HCT116 (cell line): ENCODE results near the gene SLC16A4. TPM values are rescaled to one million over a fixed set of nuclear protein-coding genes. Genes with fewer than 3 reads are reported as not detected.
A peak's percentile ranks its signal among the peaks of the same experiment; 100 is the strongest.

Experiments
- ATAC-seq: fragments of 200-7000 bp; cut with Tn5 transposase; 2 replicates; pipeline ENCODE4 v1.9.1; 2020; ENCODE audit warnings: mild to moderate bottlenecking, moderate library complexity
- BruUV-seq: library from RNA; stranded (reverse); fragments of 400-500 nt; replicated peaks from 2 replicates; lab custom pipeline; 2021; lab: Mats Ljungman, UMichigan
- CTCF ChIA-PET: fragments of 300-600 bp; sonication (Branson Sonifier 250); formaldehyde crosslinking; loops from one replicate; lab custom pipeline; 2021; ENCODE audit warnings: antibody characterized with exemption; lab: Charles Lee
- POLR2A ChIA-PET: fragments of 300-600, 350-600 bp; sonication (Branson Sonifier 250); formaldehyde crosslinking; loops from one replicate; lab custom pipeline; 2021; ENCODE audit warnings: antibody characterized with exemption; lab: Charles Lee
- RAD21 ChIA-PET, 2 experiments: fragments of 300-600 bp; sonication (Branson Sonifier 250); formaldehyde crosslinking; loops; one replicate each; lab custom pipeline; 2023; ENCODE audit warnings: low total read pairs in 2 of 2; ENCODE audit not compliant: uncharacterized antibody in 2 of 2, unreplicated experiment in 2 of 2, low non-redundant PET in 1 of 2; lab: Charles Lee
- DNase-seq: peaks from one replicate; pipeline ENCODE4 v3.0.0-alpha.2; 2010; ENCODE audit warnings: low read depth, low spot score
- H2AFZ ChIP-seq: fragments of 200-600 bp; shearing (Covaris generic), sonication (generic); 2 replicates; pipeline ENCODE4 v1.6.1; 2017; ENCODE audit warnings: low read depth, mixed run types, mixed read lengths, antibody characterized with exemption, low read length; ENCODE audit not compliant: poor library complexity, severe bottlenecking
- H3K27ac ChIP-seq: 2 replicates; pipeline ENCODE4 v1.5.1; 2012; ENCODE audit warnings: low read depth, low read length
- H3K27me3 ChIP-seq: fragments of 200-600 bp; sonication (generic); 2 replicates; pipeline ENCODE4 v1.6.1; 2016; ENCODE audit warnings: mixed run types, low read length, mixed read lengths; ENCODE audit not compliant: insufficient read depth
- H3K36me3 ChIP-seq, 2 experiments: fragments of 200-500 bp in 1 of 2; fragments of 200-600 bp in 1 of 2; sonication (Bioruptor generic) in 1 of 2; sonication (generic) in 1 of 2; 2 replicates each; pipeline versions ENCODE4 v1.5.1 to v1.6.1; 2014 to 2016; ENCODE audit warnings: low read length in 2 of 2, inconsistent platforms in 1 of 2, mixed read lengths in 1 of 2, mixed run types in 1 of 2; ENCODE audit not compliant: insufficient read depth in 2 of 2, control insufficient read depth in 1 of 2
- H3K4me1 ChIP-seq, 2 experiments: fragments of 200-600 bp in 1 of 2; sonication (generic) in 1 of 2; 2 replicates each; pipeline versions ENCODE4 v1.5.1 to v1.6.1; 2012 to 2017; ENCODE audit warnings: low read length in 2 of 2, inconsistent platforms in 1 of 2, mild to moderate bottlenecking in 1 of 2, mixed read lengths in 1 of 2, mixed run types in 1 of 2, moderate library complexity in 1 of 2; ENCODE audit not compliant: insufficient read depth in 2 of 2, control insufficient read depth in 1 of 2
- H3K4me2 ChIP-seq: fragments of 200-600 bp; sonication (generic); 2 replicates; pipeline ENCODE4 v1.6.1; 2017; ENCODE audit warnings: mixed run types, low read length, mixed read lengths
- H3K4me3 ChIP-seq, 2 experiments: fragments of 200-600 bp in 1 of 2; sonication (generic) in 1 of 2; replicated peaks in 1 of 2; 2 replicates each; pipeline ENCODE4 v1.5.1; 2011 to 2016; ENCODE audit warnings: low read length in 2 of 2, control low read depth in 1 of 2, low read depth in 1 of 2, mild to moderate bottlenecking in 1 of 2, mixed read lengths in 1 of 2, mixed run types in 1 of 2
- H3K79me2 ChIP-seq: fragments of 200-600 bp; sonication (generic); 2 replicates; pipeline ENCODE4 v1.6.1; 2017; ENCODE audit warnings: mild to moderate bottlenecking, mixed run types, low read length, moderate library complexity, mixed read lengths; ENCODE audit not compliant: insufficient read depth
- H3K9ac ChIP-seq: fragments of 200-600 bp; sonication (generic); 2 replicates; pipeline ENCODE4 v1.6.1; 2016; ENCODE audit warnings: low read length, mixed read lengths
- H3K9me2 ChIP-seq: fragments of 200-600 bp; sonication (generic), shearing (Covaris generic); 2 replicates; pipeline ENCODE4 v1.6.1; 2017; ENCODE audit warnings: mixed run types, mild to moderate bottlenecking, moderate library complexity; ENCODE audit not compliant: insufficient read depth
- H3K9me3 ChIP-seq, 2 experiments: fragments of 200-500 bp in 1 of 2; fragments of 200-600 bp in 1 of 2; sonication (Bioruptor generic) in 1 of 2; sonication (generic) in 1 of 2; 2 replicates each; pipeline ENCODE4 v1.6.1; 2014 to 2017; ENCODE audit warnings: low read length in 2 of 2, mixed read lengths in 2 of 2, inconsistent platforms in 1 of 2, low read depth in 1 of 2, mild to moderate bottlenecking in 1 of 2, mixed run types in 1 of 2, moderate library complexity in 1 of 2; ENCODE audit not compliant: control insufficient read depth in 1 of 2, insufficient read depth in 1 of 2
- H4K20me1 ChIP-seq: fragments of 200-600 bp; sonication (generic), shearing (Covaris generic); 2 replicates; pipeline ENCODE4 v1.6.1; 2017; ENCODE audit warnings: mixed run types, mild to moderate bottlenecking, moderate library complexity; ENCODE audit not compliant: insufficient read depth
- CEBPB ChIP-seq: IDR thresholded peaks from 2 replicates; pipeline ENCODE4 v1.6.1; 2012; ENCODE audit warnings: low read depth
- FOSL1 ChIP-seq: IDR thresholded peaks from 2 replicates; pipeline ENCODE4 v1.6.1; 2012; ENCODE audit warnings: low read depth
- REST ChIP-seq: IDR thresholded peaks from 2 replicates; pipeline ENCODE4 v1.6.1; 2012; ENCODE audit warnings: low read depth
- SRF ChIP-seq: IDR thresholded peaks from 2 replicates; pipeline ENCODE4 v1.6.1; 2012; ENCODE audit warnings: low read depth
- TCF7L2 ChIP-seq: IDR thresholded peaks from 2 replicates; pipeline ENCODE4 v1.7.0; 2011; ENCODE audit warnings: borderline replicate concordance, inconsistent platforms; ENCODE audit not compliant: insufficient read depth, insufficient read length; ENCODE audit errors: extremely low read depth
- intact Hi-C: fragments of 100-400 bp; cut with micrococcal nuclease; formaldehyde crosslinking; loops from 2 replicates; pipeline ENCODE4 v1.10.0; 2022
- total RNA-seq: library from RNA; stranded (reverse); gene quantifications from one replicate; pipeline ENCODE4 v1.2.1, GENCODE V29; 2021; ENCODE audit not compliant: unreplicated experiment

Gene SLC16A4
- total RNA-seq, 1 experiment from 2014 or later: 0.20 TPM

DNA sequence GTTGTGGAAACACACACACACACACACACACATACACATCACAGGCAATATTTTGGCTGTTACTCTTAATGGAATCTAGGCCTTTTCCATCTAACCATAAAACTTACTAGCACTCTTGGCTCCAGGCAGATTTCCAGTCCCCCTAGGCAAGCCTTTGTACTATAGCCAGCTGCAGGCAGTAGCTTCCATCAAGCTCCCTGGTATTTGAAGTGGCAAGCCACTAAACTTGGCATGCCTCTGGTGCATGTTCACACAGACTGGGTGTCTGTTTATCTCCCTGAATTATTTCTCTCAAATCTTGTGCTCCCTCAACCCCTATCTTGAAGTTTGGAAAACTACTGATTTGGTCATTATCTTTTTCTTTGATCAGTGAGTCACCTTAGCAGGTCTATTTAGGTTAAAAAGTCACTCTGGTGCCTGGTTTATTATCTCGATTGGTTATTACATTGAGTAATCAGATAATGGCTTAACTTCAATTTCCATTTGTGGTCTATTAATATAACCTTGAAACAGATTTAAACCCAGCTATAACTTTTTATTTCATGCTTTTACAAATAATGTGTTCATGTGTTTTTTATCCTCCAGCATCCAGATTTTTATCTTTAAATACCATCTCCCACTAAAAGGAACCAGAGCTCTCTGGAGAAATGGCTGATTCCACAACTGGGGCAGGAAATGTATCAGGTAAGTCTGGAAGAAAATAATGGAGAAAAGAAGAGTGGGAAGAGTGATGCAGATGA, 54.4 kb downstream of the SLC16A4 start (continued):
- no peak for TF ChIP-seq SRF
- TF ChIP-seq REST: no peak
- peak; percentile 85 for TF ChIP-seq TCF7L2
- TF ChIP-seq CEBPB: peak; percentile 61; the same call in 1 of the 2 replicates

DNA sequence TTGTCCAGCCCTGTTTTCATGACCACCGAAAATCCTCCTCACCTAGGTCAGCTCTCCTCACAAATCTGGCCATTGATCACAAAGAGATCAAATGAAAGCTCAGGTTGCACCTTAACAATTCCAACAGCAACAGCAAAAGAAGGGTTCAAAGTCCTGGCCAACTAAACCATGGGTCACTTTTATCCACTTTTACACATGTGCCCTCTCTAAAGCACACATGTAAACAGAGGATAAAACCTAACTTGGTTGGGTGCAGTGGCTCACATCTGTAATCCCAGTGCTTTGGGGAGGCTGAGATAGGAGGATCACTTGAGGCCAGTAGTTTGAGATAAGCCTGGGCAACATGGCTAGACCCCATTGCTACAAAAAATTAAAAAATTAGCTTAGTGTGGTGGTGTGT, 55.6 kb downstream of the SLC16A4 start:
- no peak overlapping the region for H3K4me3 ChIP-seq
- no peaks in the 10 kb centered on the region for H3K27me3 ChIP-seq
- no peaks in the 10 kb centered on the region for H3K36me3 ChIP-seq
- H3K79me2 ChIP-seq: peaks cover 9% of the 10 kb centered on the region
- no peak for ATAC-seq
- H3K4me2 ChIP-seq: peak overlapping the region; percentile 93
- peak overlapping the region; percentile 95 for H3K27ac ChIP-seq
- no peaks in the 10 kb centered on the region for H3K9me2 ChIP-seq
- BruUV-seq: no TSS peak
- H2AFZ ChIP-seq: no peak overlapping the region
- ChIA-PET POLR2A (interaction anchor here (1.1 kb wide), 1 partner anchor 98 kb away, joined by 3 read pairs; no protein-coding TSS in a partner anchor), RAD21 (interaction anchor here in 1 of 2 experiments (0.7 kb wide), 1 partner anchor 144 kb away, joined by 3 read pairs; no protein-coding TSS in a partner anchor), CTCF (interaction anchor here (0.6 to 4.9 kb wide), 3 partner anchors 125 to 185 kb away, joined by 5 to 49 read pairs (median 9); partner anchors contain the start of gene SLC6A17)
- TF ChIP-seq FOSL1 (no peak), SRF (no peak), REST (no peak)
- no peaks in the 10 kb centered on the region for H3K9me3 ChIP-seq
- intact Hi-C loops: no loop called here
- H3K9ac ChIP-seq: no peak overlapping the region
- DNase-seq: no peak
- no peaks in the 10 kb centered on the region for H4K20me1 ChIP-seq
- H3K4me1 ChIP-seq: peaks cover 42 to 54% of the 10 kb centered on the region in 2 experiments
